K562 (cell line): Measurements from ENCODE around the gene CACNA2D2. TPM values are rescaled to one million over a fixed set of nuclear protein-coding genes. Genes with fewer than 3 reads are reported as not detected.

Experiments used
- ATAC-seq: fragments of 200-7000 bp; cut with Tn5 transposase; 3 replicates; pipeline ENCODE4 v1.9.1; 2020; ENCODE audit warnings: moderate library complexity
- BruUV-seq: library from RNA; stranded (reverse); fragments of 400-500 nt; replicated peaks from 2 replicates; lab custom pipeline; 2021; lab: Mats Ljungman, UMichigan
- CTCF ChIA-PET: fragments of 300-600 bp; formaldehyde crosslinking; extraction: SDS; loops from one replicate; lab custom pipeline; 2021; ENCODE audit warnings: low intra/inter-chr PET ratio; lab: Yijun Ruan, JAX
- POLR2A ChIA-PET: fragments of 300-600, 350-650 bp; sonication (Branson Sonifier 250); formaldehyde crosslinking; extraction: SDS; loops from one replicate; lab custom pipeline; 2021; ENCODE audit warnings: antibody characterized with exemption, inconsistent platforms; lab: Yijun Ruan, JAX
- DNase-seq, 4 experiments: peaks; one replicate each; pipeline versions ENCODE4 v3.0.0 to v3.0.0-alpha.2; 2011 to 2018; ENCODE audit warnings: low spot score in 3 of 4, mixed read lengths in 3 of 4; ENCODE audit errors: extremely low read depth in 1 of 4
- FAIRE-seq: peaks from 2 replicates; lab custom pipeline; 2011; peaks lifted over from hg19 to GRCh38; lab: Jason Lieb, UNC
- H2AFZ ChIP-seq: 2 replicates; pipeline ENCODE4 v1.6.0; 2011; ENCODE audit warnings: low read depth, low read length, control low read depth, inconsistent platforms
- H3K27ac ChIP-seq: fragments of 200-600 bp; 3 replicates; pipeline ENCODE4 v1.8.0; 2011; ENCODE audit warnings: low read depth, mild to moderate bottlenecking, control low read depth, inconsistent platforms, low read length, moderate library complexity, mixed read lengths; ENCODE audit errors: extremely low read depth
- H3K27me3 ChIP-seq, 2 experiments: fragments of 300-600 bp in 1 of 2; 2 replicates in 1 of 2; 3 replicates in 1 of 2; pipeline versions ENCODE4 v1.6.0 to v1.8.0; 2011; ENCODE audit warnings: inconsistent platforms in 2 of 2, low read length in 2 of 2, mild to moderate bottlenecking in 1 of 2, mixed read lengths in 1 of 2, moderate library complexity in 1 of 2; ENCODE audit not compliant: control insufficient read depth in 2 of 2, insufficient read depth in 2 of 2
- H3K36me3 ChIP-seq: fragments of 300-600 bp; 3 replicates; pipeline ENCODE4 v1.8.0; 2011; ENCODE audit warnings: mild to moderate bottlenecking, low read length, inconsistent platforms; ENCODE audit not compliant: control insufficient read depth, insufficient read depth
- H3K4me1 ChIP-seq, 2 experiments: fragments of 200-600 bp in 1 of 2; replicated peaks in 1 of 2; 2 replicates in 1 of 2; 3 replicates in 1 of 2; pipeline versions ENCODE4 v1.5.1 to v1.8.0; 2011; ENCODE audit warnings: inconsistent platforms in 2 of 2, low read length in 2 of 2, mild to moderate bottlenecking in 1 of 2, mixed read lengths in 1 of 2, moderate library complexity in 1 of 2; ENCODE audit not compliant: control insufficient read depth in 2 of 2, insufficient read depth in 2 of 2
- H3K4me2 ChIP-seq: 2 replicates; pipeline ENCODE4 v1.6.1; 2011; ENCODE audit warnings: low read length, control low read depth, inconsistent platforms, mixed read lengths; ENCODE audit not compliant: insufficient read depth
- H3K4me3 ChIP-seq: fragments of 200-600 bp; sonication (generic), shearing (Covaris generic); 2 replicates; pipeline ENCODE4 v1.5.1; 2016; ENCODE audit warnings: control low read depth, inconsistent platforms
- H3K79me2 ChIP-seq: fragments of 200-600 bp; 3 replicates; pipeline ENCODE4 v1.8.0; 2011; ENCODE audit warnings: low read length, inconsistent platforms; ENCODE audit not compliant: control insufficient read depth, insufficient read depth
- H3K9ac ChIP-seq, 2 experiments: 2 replicates each; pipeline versions ENCODE4 v1.6.0 to v1.6.1; 2011; ENCODE audit warnings: low read depth in 2 of 2, low read length in 2 of 2, control low read depth in 1 of 2, inconsistent platforms in 1 of 2, mild to moderate bottlenecking in 1 of 2, mixed read lengths in 1 of 2; ENCODE audit not compliant: insufficient read depth in 1 of 2
- H3K9me1 ChIP-seq: one replicate; pipeline ENCODE4 v1.6.0; 2011; ENCODE audit warnings: inconsistent platforms, mild to moderate bottlenecking, low read length, moderate library complexity; ENCODE audit not compliant: control insufficient read depth, insufficient read depth
- H3K9me3 ChIP-seq: replicated peaks from 2 replicates; pipeline ENCODE4 v1.5.1; 2011; ENCODE audit warnings: low read depth, low read length, inconsistent platforms; ENCODE audit not compliant: control insufficient read depth, insufficient read depth
- H4K20me1 ChIP-seq: replicated peaks from 2 replicates; pipeline ENCODE4 v1.6.1; 2011; ENCODE audit warnings: low read length, inconsistent platforms, mixed read lengths; ENCODE audit not compliant: control insufficient read depth, insufficient read depth
- ARID2 ChIP-seq: fragments of 450-650 bp; IDR thresholded peaks from 2 replicates; pipeline ENCODE4 v1.6.1; 2017; ENCODE audit warnings: antibody characterized with exemption, mild to moderate bottlenecking
- FOXA3 ChIP-seq, 2 experiments: fragments of 450-650 bp in 1 of 2; sonication (generic) in 1 of 2; formaldehyde crosslinking; IDR thresholded peaks in 1 of 2; conservative IDR thresholded peaks in 1 of 2; 2 replicates each; pipeline versions ENCODE4 v1.4.0 to v1.8.0; 2020 to 2022; ENCODE audit warnings: mild to moderate bottlenecking in 2 of 2, missing genetic modification reagents in 1 of 2
- FOXO4 ChIP-seq: fragments of 450-650 bp; formaldehyde crosslinking; IDR thresholded peaks from 2 replicates; pipeline ENCODE4 v1.4.0; 2020; ENCODE audit warnings: mild to moderate bottlenecking, moderate library complexity
- FOXP4 ChIP-seq: sonication (generic); formaldehyde crosslinking; IDR thresholded peaks from 2 replicates; pipeline ENCODE4 v1.8.0; 2022; ENCODE audit warnings: mild to moderate bottlenecking, missing genetic modification reagents, borderline replicate concordance
- GABPB2 ChIP-seq: fragments of 250-450 bp; sonication (Bioruptor Pico); conservative IDR thresholded peaks from 2 replicates; pipeline ENCODE4 v1.5.1; 2021; ENCODE audit warnings: mild to moderate bottlenecking
- HIVEP1 ChIP-seq: fragments of 250-450 bp; sonication (Bioruptor Pico); IDR thresholded peaks from 2 replicates; pipeline ENCODE4 v1.4.0; 2020; ENCODE audit warnings: mild to moderate bottlenecking
- JUND ChIP-seq, 2 experiments: IDR thresholded peaks; 2 replicates in 1 of 2; 3 replicates in 1 of 2; pipeline ENCODE4 v1.6.1; 2011; ENCODE audit warnings: borderline replicate concordance in 2 of 2, low read depth in 2 of 2, low read length in 2 of 2, improper control_type of control experiment in 1 of 2, missing biosample characterization in 1 of 2, missing genetic modification characterization in 1 of 2, missing genetic modification reagents in 1 of 2
- MCM7 ChIP-seq, 2 experiments: fragments of 450-650 bp; IDR thresholded peaks; 2 replicates each; pipeline ENCODE4 v1.6.1; 2016 to 2018
- SREBF1 ChIP-seq: fragments of 150-350 bp; IDR thresholded peaks from 2 replicates; pipeline ENCODE4 v1.6.1; 2014; ENCODE audit warnings: antibody characterized with exemption, low read depth, low read length, borderline replicate concordance
- SRSF3 ChIP-seq: fragments of 200-400 bp; formaldehyde crosslinking; IDR thresholded peaks from 2 replicates; pipeline ENCODE4 v1.6.1; 2016; ENCODE audit warnings: mild to moderate bottlenecking, low read length, moderate library complexity; ENCODE audit not compliant: insufficient read depth
- XRCC5 ChIP-seq: fragments of 200-400 bp; formaldehyde crosslinking; IDR thresholded peaks from 2 replicates; pipeline ENCODE4 v1.6.1; 2017; ENCODE audit warnings: low read depth, mild to moderate bottlenecking, low read length
- YBX1 ChIP-seq: fragments of 450-650 bp; IDR thresholded peaks from 2 replicates; pipeline ENCODE4 v1.7.1; 2016; ENCODE audit warnings: mild to moderate bottlenecking
- ZNF311 ChIP-seq: fragments of 250-450 bp; sonication (Bioruptor Pico); IDR thresholded peaks from 2 replicates; pipeline ENCODE4 v1.4.0; 2020; ENCODE audit warnings: mild to moderate bottlenecking, moderate library complexity
- ZNF586 ChIP-seq: fragments of 450-650 bp; formaldehyde crosslinking; conservative IDR thresholded peaks from 2 replicates; pipeline ENCODE4 v1.4.0; 2020; ENCODE audit warnings: mild to moderate bottlenecking, moderate library complexity
- ZNF644 ChIP-seq: fragments of 200-800 bp; sonication (Bioruptor generic); IDR thresholded peaks from 2 replicates; pipeline ENCODE4 v1.6.1; 2016; ENCODE audit warnings: low read depth, missing genetic modification characterization, missing compliant biosample characterization
- WGBS: fragments of 100-300 bp; shearing (Covaris generic); methylation state at CpG from one replicate; pipeline ENCODE4 v1.1.6; 2016; ENCODE audit warnings: low coverage, mixed read lengths; ENCODE audit not compliant: insufficient coverage; ENCODE audit errors: missing lambda C conversion rate; 5-methylcytosine and 5-hydroxymethylcytosine counted together
- in situ Hi-C: fragments of 300-500 bp; cut with MboI; formaldehyde crosslinking; loops from 4 replicates; pipeline ENCODE4 v1.15.0; 2018; ENCODE audit warnings: inconsistent platforms, mixed read lengths
- intact Hi-C: fragments of 100-400 bp; cut with micrococcal nuclease; formaldehyde crosslinking; loops from 2 replicates; pipeline ENCODE4 v1.14.2; 2022
- polyA plus RNA-seq, 8 experiments: library from polyadenylated mRNA; depleted of rRNA in 4 of 8; stranded (reverse) in 5 of 8; unstranded in 3 of 8; fragments of >200 nt; fragmentation: Nextera tagmentation in 2 of 8; fragmentation: Illumina TruSeq in 1 of 8; extraction: Ambion mirVana in 2 of 8; extraction: Trizol in 1 of 8; gene quantifications; 2 replicates each; pipeline versions ENCODE4 v1.2.1 to v1.2.3, GENCODE V29; 2011 to 2014; ENCODE audit warnings: inconsistent platforms in 1 of 8, missing spikeins in 1 of 8
- total RNA-seq, 7 experiments: library from RNA; depleted of rRNA in 6 of 7; stranded (reverse); fragments of >200 nt in 6 of 7; fragmentation: Illumina TruSeq in 2 of 7; extraction: Trizol in 2 of 7; gene quantifications; 2 replicates each; pipeline versions ENCODE4 v1.2.1 to v1.2.3, GENCODE V29; 2011 to 2021; ENCODE audit warnings: low replicate concordance in 1 of 7

The CACNA2D2 gene
- total and polyA plus RNA-seq, 9 of the 15 experiments (the other 6 are each of a cell fraction or from before 2014, with no cell fraction given) = 0.11 to 0.58 (median 0.36) TPM; not detected in 2

- Histone ChIP-seq H3K36me3 (no peaks in the 10 kb centered on the region), H3K27ac (no peak overlapping the region), H3K27me3 (no peaks in the 10 kb centered on the region), H3K4me3 (no peak overlapping the region), H3K9ac (peak overlapping the region in 1 of 2 experiments; percentile 50; a peak in 1 of 4 replicates), H3K9me3 (no peaks in the 10 kb centered on the region), H2AFZ (0 out of 2 replicates have a peak overlapping the region, but pooled peaks have one; percentile 58), H3K4me2 (no peak overlapping the region), H3K4me1 (peaks cover 0 to 23% of the 10 kb centered on the region in 2 experiments; a peak in 3 of 5 replicates), H4K20me1 (no peaks in the 10 kb centered on the region), H3K79me2 (no peaks in the 10 kb centered on the region), H3K9me1 (no peaks in the 10 kb centered on the region)
- ATAC-seq = peak; percentile 97
- ChIA-PET POLR2A (no interaction called here), CTCF (no interaction called here)
- intact Hi-C loops (no loop called here), in situ Hi-C loops (no loop called here)
- 5% methylated on average over 6 of the region's 6 CpGs for WGBS
- FAIRE-seq = peak; percentile 86
- peak; percentile 86 to 90 (median 88) for DNase-seq
- BruUV-seq = no TSS peak
- TF ChIP-seq ARID2 (no peak), SREBF1 (no peak), ZNF644 (no peak), HIVEP1 (CRISPR knock-in tag) (no peak), SRSF3 (no peak), YBX1 (no peak), MCM7 (IDR thresholded peaks at IDR 0.05) (no peak), ZNF311 (CRISPR knock-in tag) (no peak), FOXA3 (CRISPR knock-in tag; conservative IDR thresholded peaks at IDR 0.05 in 1 of 2, IDR thresholded peaks at IDR 0.05 in 1 of 2) (0 out of 4 replicates have a peak, but pooled peaks of 1 of the 2 experiments have one; percentile 36), FOXP4 (CRISPR knock-in tag) (peak; percentile 32; the same call in 1 of the 2 replicates), JUND (IDR thresholded peaks at IDR 0.05; ENCODE audit: borderline replicate concordance, low read depth, low read length) (peak; percentile 81), JUND (tag; IDR thresholded peaks at IDR 0.05; ENCODE audit: borderline replicate concordance, low read depth, low read length) (peak; percentile 72; the same call in 1 of the 3 replicates), FOXO4 (CRISPR knock-in tag) (no peak), ZNF586 (no peak), XRCC5 (peak; percentile 72; the same call in 1 of the 2 replicates), GABPB2 (CRISPR knock-in tag) (no peak)
These were observed 22.6 kb upstream of the CACNA2D2 start for GRCh38 chr3:50525987-50526386.
